Neural cell (in vitro differentiated cells): ENCODE measurements around the gene ELOVL3. TPM values are rescaled to one million over a fixed set of nuclear protein-coding genes. Genes with fewer than 3 reads are reported as not detected.

Experiments used
- H2AFZ ChIP-seq: fragments of 200-600, 300-800 bp; sonication (generic), shearing (Covaris generic); 2 replicates; pipeline ENCODE4 v1.6.0; 2014; ENCODE audit warnings: low read depth, mild to moderate bottlenecking, antibody characterized with exemption, low read length, moderate library complexity
- H3F3A ChIP-seq: fragments of 200-600 bp; shearing (Covaris generic); 2 replicates; pipeline ENCODE4 v1.6.1; 2016; ENCODE audit warnings: mild to moderate bottlenecking, moderate library complexity, mixed read lengths, antibody characterized with exemption, low read length; ENCODE audit not compliant: insufficient read depth, poor library complexity, severe bottlenecking
- H3K27ac ChIP-seq: fragments of 200-600, 300-800 bp; sonication (generic), shearing (Covaris generic); 2 replicates; pipeline ENCODE4 v1.5.1; 2014; ENCODE audit warnings: mild to moderate bottlenecking, low read length, moderate library complexity
- H3K27me3 ChIP-seq: fragments of 300-800, 200-600 bp; sonication (generic), shearing (Covaris generic); 2 replicates; pipeline ENCODE4 v1.6.0; 2014; ENCODE audit warnings: mild to moderate bottlenecking, low read depth, low read length, moderate library complexity; ENCODE audit not compliant: insufficient read depth
- H3K36me3 ChIP-seq: fragments of 300-800, 200-600 bp; sonication (generic), shearing (Covaris generic); 2 replicates; pipeline ENCODE4 v1.5.1; 2014; ENCODE audit warnings: mild to moderate bottlenecking, antibody characterized with exemption, low read length, moderate library complexity; ENCODE audit not compliant: insufficient read depth
- H3K4me2 ChIP-seq: fragments of 300-800, 200-600 bp; sonication (generic), shearing (Covaris generic); 2 replicates; pipeline ENCODE4 v1.6.0; 2014; ENCODE audit warnings: mild to moderate bottlenecking, low read length
- H3K4me3 ChIP-seq: fragments of 300-800, 200-600 bp; sonication (generic), shearing (Covaris generic); 2 replicates; pipeline ENCODE4 v1.5.1; 2014; ENCODE audit warnings: mild to moderate bottlenecking, low read length, moderate library complexity
- H3K79me2 ChIP-seq: fragments of 200-600 bp; shearing (Covaris generic); replicated peaks from 2 replicates; pipeline ENCODE4 v1.6.0; 2014; ENCODE audit warnings: mild to moderate bottlenecking, low read length, moderate library complexity; ENCODE audit not compliant: insufficient read depth
- H3K9ac ChIP-seq: fragments of 300-800, 200-600 bp; sonication (generic), shearing (Covaris generic); 2 replicates; pipeline ENCODE4 v1.6.1; 2016; ENCODE audit warnings: mild to moderate bottlenecking, low read length, mixed read lengths
- H3K9me2 ChIP-seq: fragments of 200-600 bp; shearing (Covaris generic); 2 replicates; pipeline ENCODE4 v1.6.1; 2016; ENCODE audit warnings: mild to moderate bottlenecking, low read length, mixed read lengths; ENCODE audit not compliant: insufficient read depth
- H3K9me3 ChIP-seq: fragments of 200-600, 300-800 bp; sonication (generic), shearing (Covaris generic); 2 replicates; pipeline ENCODE4 v1.6.1; 2016; ENCODE audit warnings: mild to moderate bottlenecking, mixed run types, low read length, moderate library complexity, mixed read lengths
- H4K20me1 ChIP-seq: fragments of 200-600 bp; shearing (Covaris generic); 2 replicates; pipeline ENCODE4 v1.6.1; 2016; ENCODE audit warnings: mild to moderate bottlenecking, mixed run types; ENCODE audit not compliant: insufficient read depth
- EP300 ChIP-seq: fragments of 450-650 bp; conservative IDR thresholded peaks from 2 replicates; pipeline ENCODE4 v1.6.1; 2014; ENCODE audit warnings: antibody characterized with exemption, mild to moderate bottlenecking, moderate library complexity; ENCODE audit not compliant: poor library complexity, severe bottlenecking
- EZH2 ChIP-seq: fragments of 200-600, 300-800 bp; shearing (Covaris generic), sonication (generic); IDR thresholded peaks from 2 replicates; pipeline ENCODE4 v1.6.1; 2014; ENCODE audit warnings: antibody characterized with exemption, low read length, borderline replicate concordance, mild to moderate bottlenecking; ENCODE audit not compliant: insufficient read depth, poor library complexity, severe bottlenecking
- MXI1 ChIP-seq: fragments of 450-650 bp; conservative IDR thresholded peaks from 2 replicates; pipeline ENCODE4 v1.6.1; 2014; ENCODE audit warnings: antibody characterized with exemption, mild to moderate bottlenecking; ENCODE audit not compliant: poor library complexity, severe bottlenecking
- POLR2AphosphoS5 ChIP-seq: IDR thresholded peaks from 2 replicates; pipeline ENCODE4 v1.6.1; 2012
- SMC3 ChIP-seq: fragments of 450-650 bp; conservative IDR thresholded peaks from 2 replicates; pipeline ENCODE4 v1.6.1; 2014; ENCODE audit warnings: antibody characterized with exemption, mild to moderate bottlenecking, moderate library complexity; ENCODE audit not compliant: poor library complexity
- TAF1 ChIP-seq: IDR thresholded peaks from 2 replicates; pipeline ENCODE4 v1.6.1; 2012; ENCODE audit warnings: low read depth
- polyA plus RNA-seq: library from polyadenylated mRNA; depleted of rRNA; stranded (reverse); fragments of >200 nt; gene quantifications from 2 replicates; pipeline ENCODE4 v1.2.3, GENCODE V29; 2014
- TF ChIP-seq, protein P1 (sequence below): IDR thresholded peaks from 2 replicates; pipeline ENCODE4 v1.6.1; 2012; ENCODE audit warnings: borderline replicate concordance
- TF ChIP-seq, protein P2 (sequence below): fragments of 450-650 bp; IDR thresholded peaks from 2 replicates; pipeline ENCODE4 v1.5.1; 2014; ENCODE audit warnings: antibody characterized with exemption, mild to moderate bottlenecking, moderate library complexity; ENCODE audit not compliant: poor library complexity, severe bottlenecking

ELOVL3 gene
- polyA plus RNA-seq, 1 donor from 2014 or later = not detected

DNA sequence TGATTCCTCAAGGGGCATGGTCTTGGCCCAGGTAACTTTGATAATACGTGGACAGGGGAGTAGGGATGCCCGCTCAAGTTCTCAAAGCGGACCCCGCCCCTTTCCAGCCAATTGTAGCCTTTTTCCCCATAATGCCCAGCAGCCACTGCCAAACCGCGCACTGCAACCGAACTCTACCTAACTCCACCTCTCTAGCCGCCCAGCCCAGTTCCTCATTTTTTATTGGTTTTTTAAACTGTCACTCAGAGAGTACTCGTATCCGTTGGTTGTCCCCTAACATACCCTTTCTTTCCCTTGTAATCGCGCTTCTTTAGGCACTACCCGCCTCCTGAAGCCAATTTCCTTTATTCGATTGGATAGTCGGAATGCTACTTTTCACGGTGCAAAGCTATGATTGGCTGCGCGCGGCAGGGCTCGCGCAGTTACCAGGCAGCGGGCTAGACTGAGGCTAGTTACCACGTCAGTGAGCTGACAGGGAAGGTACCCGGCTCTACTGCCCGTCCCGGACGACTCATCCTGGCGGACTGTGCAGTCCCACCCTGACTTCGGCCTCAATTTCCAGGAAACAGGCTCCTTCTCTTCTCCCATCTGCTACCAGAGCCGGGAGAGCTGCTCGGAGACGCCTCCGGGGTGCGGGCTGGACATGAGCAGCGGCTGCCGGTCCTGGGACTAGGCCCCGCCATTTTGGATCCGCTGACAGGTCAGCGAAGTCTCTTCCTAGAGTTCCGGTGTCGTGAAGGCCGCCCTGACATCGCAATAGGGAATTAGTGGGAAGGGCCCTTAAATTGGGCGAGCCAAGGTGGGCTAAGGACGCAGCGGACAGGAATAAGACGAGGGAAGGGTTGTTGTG, 19.2 kb downstream of the ELOVL3 start, which contains the start of gene GBF1:
Gene GBF1 (plus strand): TSS at position 451 of the 850 bp plus-strand sequence. CDS start 13,407 bp downstream, outside the sequence.
- H3K27ac ChIP-seq = peak within 1 kb of the TSS; percentile 94
- H3K79me2 ChIP-seq = peaks cover 46% of the 10 kb centered on the region

DNA sequence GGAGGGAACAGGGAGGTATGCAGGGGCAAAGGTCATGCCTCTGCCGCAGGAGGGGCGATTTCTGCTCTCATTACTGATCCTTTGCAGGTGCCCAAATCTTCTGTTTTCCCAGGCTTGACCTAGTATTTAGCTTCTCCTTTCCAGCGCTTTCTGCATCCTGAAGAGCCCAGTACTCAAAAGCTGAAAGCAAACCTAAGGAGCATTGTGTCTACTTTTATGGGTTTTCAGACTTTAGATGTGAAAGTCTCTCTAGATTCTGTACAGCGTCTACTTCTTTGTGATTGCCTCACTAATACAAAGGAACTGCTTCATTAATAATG, 19.8 kb downstream of the ELOVL3 start:
- H3K9me3 ChIP-seq = no peaks in the 10 kb centered on the region
- peak overlapping the region; percentile 90 for H2AFZ ChIP-seq
- H3K9me2 ChIP-seq = no peaks in the 10 kb centered on the region
- H3K9ac ChIP-seq = peak overlapping the region; percentile 90
- no peaks in the 10 kb centered on the region for H3K36me3 ChIP-seq
- peak overlapping the region; percentile 94 for H3K27ac ChIP-seq
- H3F3A ChIP-seq = no peaks in the 10 kb centered on the region
- H3K4me3 ChIP-seq = peak overlapping the region; percentile 81
- peaks cover 48% of the 10 kb centered on the region for H3K79me2 ChIP-seq
- H4K20me1 ChIP-seq = peaks cover 5% of the 10 kb centered on the region
- H3K4me2 ChIP-seq = peak overlapping the region; percentile 85
- TF ChIP-seq EP300 = no peak
- TF ChIP-seq POLR2AphosphoS5 = no peak
- TF ChIP-seq, protein P1, sequence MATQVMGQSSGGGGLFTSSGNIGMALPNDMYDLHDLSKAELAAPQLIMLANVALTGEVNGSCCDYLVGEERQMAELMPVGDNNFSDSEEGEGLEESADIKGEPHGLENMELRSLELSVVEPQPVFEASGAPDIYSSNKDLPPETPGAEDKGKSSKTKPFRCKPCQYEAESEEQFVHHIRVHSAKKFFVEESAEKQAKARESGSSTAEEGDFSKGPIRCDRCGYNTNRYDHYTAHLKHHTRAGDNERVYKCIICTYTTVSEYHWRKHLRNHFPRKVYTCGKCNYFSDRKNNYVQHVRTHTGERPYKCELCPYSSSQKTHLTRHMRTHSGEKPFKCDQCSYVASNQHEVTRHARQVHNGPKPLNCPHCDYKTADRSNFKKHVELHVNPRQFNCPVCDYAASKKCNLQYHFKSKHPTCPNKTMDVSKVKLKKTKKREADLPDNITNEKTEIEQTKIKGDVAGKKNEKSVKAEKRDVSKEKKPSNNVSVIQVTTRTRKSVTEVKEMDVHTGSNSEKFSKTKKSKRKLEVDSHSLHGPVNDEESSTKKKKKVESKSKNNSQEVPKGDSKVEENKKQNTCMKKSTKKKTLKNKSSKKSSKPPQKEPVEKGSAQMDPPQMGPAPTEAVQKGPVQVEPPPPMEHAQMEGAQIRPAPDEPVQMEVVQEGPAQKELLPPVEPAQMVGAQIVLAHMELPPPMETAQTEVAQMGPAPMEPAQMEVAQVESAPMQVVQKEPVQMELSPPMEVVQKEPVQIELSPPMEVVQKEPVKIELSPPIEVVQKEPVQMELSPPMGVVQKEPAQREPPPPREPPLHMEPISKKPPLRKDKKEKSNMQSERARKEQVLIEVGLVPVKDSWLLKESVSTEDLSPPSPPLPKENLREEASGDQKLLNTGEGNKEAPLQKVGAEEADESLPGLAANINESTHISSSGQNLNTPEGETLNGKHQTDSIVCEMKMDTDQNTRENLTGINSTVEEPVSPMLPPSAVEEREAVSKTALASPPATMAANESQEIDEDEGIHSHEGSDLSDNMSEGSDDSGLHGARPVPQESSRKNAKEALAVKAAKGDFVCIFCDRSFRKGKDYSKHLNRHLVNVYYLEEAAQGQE = no peak
- TF ChIP-seq, protein P2, sequence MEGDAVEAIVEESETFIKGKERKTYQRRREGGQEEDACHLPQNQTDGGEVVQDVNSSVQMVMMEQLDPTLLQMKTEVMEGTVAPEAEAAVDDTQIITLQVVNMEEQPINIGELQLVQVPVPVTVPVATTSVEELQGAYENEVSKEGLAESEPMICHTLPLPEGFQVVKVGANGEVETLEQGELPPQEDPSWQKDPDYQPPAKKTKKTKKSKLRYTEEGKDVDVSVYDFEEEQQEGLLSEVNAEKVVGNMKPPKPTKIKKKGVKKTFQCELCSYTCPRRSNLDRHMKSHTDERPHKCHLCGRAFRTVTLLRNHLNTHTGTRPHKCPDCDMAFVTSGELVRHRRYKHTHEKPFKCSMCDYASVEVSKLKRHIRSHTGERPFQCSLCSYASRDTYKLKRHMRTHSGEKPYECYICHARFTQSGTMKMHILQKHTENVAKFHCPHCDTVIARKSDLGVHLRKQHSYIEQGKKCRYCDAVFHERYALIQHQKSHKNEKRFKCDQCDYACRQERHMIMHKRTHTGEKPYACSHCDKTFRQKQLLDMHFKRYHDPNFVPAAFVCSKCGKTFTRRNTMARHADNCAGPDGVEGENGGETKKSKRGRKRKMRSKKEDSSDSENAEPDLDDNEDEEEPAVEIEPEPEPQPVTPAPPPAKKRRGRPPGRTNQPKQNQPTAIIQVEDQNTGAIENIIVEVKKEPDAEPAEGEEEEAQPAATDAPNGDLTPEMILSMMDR = no peak
- TF ChIP-seq SMC3 = no peak
- TF ChIP-seq EZH2 = no peak
- H3K27me3 ChIP-seq = peaks cover 20% of the 10 kb centered on the region

More for the DNA sequence above, 19.2 kb downstream of the ELOVL3 start, which contains the start of gene GBF1:
- Histone ChIP-seq H3K9me2 (no peaks in the 10 kb centered on the region), H3K4me2 (peak within 1 kb of the TSS; percentile 85), H3K27me3 (peaks cover 26% of the 10 kb centered on the region), H3K9ac (peak within 1 kb of the TSS; percentile 90), H4K20me1 (peaks cover 5% of the 10 kb centered on the region), H3K4me3 (peak within 1 kb of the TSS; percentile 81), H3K36me3 (no peaks in the 10 kb centered on the region), H3F3A (no peaks in the 10 kb centered on the region), H2AFZ (peak within 1 kb of the TSS; percentile 90), H3K9me3 (no peaks in the 10 kb centered on the region)
- TF ChIP-seq MXI1 = peak; percentile 65
- no peak for TF ChIP-seq SMC3
- peak; percentile 98 for TF ChIP-seq POLR2AphosphoS5
- TF ChIP-seq TAF1 = peak; percentile 90
- TF ChIP-seq EP300 = peak; percentile 61
- TF ChIP-seq, protein P1 = peak; percentile 91
